Limb (tissue), 2 donors: ENCODE measurements around the gene ARHGEF10L.

Experiments used
- DNase-seq, 2 donors: peaks; one replicate each; pipeline ENCODE4 v3.0.0-alpha.2; 2016; ENCODE audit errors: extremely low spot score in 2 of 2

The ARHGEF10L gene

DNA sequence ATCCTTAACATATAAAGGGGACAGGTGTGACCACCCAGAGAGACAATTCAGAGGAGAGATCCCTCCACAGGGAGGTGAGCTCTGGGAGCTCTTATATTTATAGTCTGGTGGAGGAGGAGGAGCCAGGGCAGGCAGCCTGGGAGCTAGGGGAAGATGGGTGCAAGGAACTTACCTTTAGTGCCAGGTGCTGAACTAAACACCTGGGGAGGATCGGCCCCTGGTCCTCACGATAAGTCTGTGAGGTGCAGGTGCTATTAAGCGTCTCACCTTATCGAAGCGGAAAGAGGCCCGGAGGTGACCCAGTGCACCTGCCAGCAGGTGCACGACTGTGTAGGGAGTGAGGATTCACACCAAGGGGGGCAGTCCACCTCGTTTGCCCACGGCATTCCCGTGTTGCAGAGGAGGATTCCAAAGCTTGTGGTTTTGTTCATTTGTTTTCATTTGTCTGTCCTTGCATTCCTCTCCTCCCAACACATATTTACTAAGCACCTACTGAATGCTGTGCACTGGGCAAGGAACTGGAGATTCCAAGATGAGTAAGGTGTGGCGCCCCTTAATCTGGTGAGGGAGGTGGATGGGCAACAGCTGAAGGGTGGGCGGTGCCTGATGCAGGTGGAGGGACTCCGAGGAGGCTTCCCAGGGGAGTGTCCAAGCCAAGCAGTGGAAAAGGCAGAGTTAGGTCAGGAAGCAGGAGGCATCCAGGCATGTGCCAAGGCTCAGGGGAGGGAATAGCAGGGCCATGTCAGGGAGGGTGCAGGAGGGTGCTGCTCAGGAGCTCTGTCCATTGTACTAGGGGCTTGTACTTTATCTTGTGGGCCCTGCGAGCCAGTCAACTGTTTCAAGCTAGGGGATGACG, 11.5 kb downstream of the ARHGEF10L start:
- no peak for DNase-seq

DNA sequence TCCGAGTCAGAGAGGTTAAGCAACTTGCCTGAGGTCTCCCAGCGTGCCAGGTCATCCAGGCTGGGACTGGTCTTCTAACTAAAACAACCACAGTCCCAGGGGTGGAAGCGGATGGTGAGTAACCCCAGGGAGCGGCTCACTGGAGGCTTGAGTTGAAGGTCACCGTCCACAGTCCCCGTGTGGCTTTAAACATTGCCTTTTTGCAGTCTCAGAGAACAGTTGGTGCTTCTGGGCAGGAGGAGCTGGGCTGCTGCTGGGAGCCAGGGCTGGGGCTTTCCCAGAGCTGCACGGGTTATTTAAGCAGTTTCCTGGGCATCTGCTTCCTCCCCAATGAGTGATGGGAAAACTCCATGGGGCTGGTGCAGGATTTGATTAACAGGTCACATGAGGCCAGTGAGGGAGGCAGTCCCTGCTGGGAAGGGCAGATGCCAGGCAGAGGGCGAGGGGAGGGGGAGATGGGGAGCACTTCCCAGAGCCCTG, 12.3 kb downstream of the ARHGEF10L start:
- DNase-seq: no peak

DNA sequence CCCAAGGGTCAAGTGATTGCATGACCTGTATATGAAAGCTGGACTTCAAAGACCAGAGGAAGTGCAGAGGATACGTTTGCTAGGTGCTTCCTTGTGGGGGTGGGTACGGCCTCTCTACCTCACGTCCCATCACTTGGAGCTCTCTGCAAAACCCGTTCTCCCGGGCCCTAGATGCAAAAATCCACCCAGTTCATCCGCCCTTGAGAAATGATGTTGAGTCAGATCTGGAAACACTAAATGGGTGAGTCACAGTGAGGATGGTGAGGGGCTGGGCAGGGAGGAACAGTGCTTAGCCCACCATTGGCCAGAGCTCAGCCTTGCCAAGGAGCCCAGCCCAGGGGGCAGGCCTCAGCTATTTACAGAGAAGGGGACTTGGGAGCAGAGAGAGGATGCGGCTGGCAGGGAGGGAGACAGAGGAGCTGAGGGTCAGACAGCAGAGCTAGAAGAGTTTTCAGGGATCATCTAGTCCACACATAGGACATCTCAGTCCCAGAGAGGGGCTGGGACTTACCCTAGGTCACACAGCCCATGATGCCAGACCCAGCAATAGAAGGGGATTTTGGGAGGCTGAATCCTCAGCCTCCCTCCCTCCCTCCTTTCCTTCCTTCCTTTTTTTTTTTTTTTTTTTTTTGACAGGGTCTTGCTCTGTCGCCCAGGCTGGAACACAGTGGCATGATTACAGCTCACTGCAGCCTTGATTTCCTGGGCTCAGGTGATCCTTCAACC, 14.6 kb downstream of the ARHGEF10L start:
- DNase-seq: no peak

DNA sequence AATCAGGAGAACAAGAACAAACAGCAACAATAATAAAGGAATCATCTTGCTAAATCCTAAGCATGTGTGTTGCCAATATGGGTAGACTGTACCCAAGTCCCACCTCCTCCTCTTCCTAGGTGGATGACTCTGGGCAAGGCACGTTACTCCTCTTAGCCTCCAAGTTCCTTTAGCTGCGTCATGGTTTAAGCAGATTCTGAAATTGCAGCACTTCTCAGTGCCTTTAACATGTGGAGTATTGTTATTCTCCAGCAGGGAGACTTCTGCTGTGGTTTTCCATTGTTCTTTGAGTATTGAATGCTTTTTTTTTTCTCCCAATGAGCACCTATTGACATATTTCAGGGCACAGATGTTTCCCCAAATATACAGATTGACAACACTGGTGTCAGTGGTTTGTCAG, 15.5 kb downstream of the ARHGEF10L start:
- DNase-seq: no peak

DNA sequence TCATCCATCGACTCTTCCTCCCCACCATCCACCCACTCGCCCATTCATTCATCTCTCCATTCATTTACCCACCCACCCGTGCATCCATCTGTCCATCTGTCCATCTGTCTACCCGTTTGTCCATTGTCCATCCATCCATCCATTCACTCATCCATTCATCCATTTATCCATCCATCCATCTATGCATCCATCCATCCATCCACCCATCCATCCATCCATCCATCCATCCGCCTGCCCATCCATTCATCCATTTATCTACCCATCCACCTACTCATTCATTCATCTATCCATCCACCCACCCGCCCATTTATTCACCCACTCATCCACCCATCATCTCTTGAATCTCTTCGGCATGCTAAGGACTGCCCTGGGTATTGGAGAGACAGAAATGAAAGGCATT, 18.5 kb downstream of the ARHGEF10L start:
- DNase-seq: no peak

DNA sequence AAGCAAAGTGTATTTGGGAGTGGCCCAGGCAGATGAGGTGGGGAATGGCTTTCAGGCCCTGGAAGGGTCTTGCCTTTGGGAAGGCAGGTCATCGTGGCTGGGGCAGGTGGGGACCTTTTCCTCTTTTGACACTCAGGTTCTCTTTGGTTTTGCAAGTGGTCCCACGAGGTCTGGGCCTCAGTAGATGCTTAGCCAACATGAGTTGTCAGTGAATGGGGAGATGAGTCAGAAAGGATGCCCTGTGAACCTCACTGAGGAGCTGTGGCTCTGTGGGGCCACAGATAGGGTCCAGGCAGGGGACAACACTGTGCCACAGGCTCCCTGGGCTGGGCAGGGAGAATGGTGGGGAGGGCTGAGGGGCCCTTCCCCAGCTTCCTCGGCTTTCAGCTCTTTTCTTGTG, 19.0 kb downstream of the ARHGEF10L start:
- no peak for DNase-seq

DNA sequence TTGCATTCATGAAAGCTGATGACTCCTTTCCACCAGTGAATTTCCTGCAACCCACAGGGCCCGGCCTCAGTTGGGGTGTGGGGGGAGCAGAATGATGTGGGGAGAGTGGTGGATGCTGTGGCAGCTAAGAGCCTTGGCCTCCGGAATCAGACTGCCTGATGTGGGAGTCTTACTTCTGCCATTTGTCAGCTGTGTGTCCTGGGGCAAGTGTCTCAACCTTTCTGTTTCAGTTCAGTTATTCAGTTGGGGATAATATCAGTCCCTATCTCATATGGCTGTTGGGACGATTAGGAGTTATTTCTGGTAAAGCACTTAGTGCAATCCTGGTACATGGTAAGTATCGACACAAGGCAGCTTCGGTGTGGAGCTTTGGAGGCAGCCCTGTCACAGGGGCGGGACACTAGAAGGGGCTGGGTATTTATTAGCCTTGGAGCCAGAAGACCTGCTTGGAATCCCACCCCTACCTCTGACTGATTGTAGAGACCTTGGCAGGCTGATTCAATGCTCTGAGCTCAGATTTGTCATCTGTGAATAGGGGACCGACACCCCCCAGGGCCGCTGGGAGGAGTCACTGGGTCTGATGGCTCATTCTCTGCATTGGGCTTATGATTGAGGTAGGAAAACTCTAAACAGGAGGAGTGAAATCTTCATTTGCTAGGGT, 19.6 kb downstream of the ARHGEF10L start:
- no peak for DNase-seq

DNA sequence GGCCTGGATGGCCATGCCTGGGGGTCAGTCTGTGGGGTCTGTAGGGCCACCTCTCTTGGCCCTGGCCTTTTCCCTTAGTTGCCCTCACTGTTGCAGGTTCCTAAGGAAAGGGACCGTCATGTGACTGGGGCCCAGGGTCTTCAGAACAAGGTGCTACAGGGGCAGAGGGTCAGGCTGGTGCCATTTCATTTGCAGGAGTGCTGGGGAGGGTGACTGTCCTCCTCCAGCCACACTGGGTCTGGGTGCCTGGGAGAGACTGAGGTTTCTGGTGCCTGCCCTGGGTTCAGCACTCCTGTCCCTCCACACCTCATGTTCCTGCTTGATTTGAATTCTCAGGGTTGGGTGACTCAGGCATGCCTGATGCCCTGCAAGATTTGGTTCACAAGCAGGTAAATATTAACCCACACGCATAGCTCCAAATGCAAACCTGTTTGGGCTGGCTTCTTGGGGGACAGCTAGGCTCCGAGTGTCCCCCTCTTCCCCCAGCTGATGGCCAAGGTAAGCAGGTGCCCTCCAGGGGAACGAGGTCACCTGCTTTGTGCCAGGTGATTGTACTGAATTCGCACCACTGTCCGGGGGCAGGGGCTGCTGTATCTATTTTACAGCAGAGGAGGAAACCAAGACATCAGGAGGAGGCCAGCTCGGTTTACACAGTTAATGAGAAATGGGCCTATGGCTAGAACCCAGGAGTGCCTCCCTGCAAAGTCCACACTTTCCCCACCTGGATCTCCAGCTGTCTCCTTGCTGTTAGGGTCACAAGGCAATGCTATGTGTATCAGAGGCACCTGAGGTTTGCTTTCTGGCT, 20.3 kb downstream of the ARHGEF10L start:
- DNase-seq: no peak

DNA sequence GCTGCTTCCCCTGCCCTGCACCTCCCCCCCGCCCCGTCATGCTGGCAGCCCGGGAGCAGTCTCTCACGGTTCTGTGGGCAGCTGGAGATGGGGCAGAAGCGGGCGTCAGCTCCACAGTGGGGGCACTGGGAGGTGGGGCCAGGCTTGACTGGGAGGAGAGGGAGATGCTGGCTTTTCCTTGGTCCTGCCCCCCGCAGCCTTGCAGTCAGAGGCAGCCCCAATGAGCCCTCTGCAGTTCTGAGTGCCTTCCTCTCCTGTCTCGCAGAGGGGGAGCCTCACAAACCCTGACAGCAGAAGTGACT, 21.7 kb downstream of the ARHGEF10L start:
- no peak for DNase-seq

DNA sequence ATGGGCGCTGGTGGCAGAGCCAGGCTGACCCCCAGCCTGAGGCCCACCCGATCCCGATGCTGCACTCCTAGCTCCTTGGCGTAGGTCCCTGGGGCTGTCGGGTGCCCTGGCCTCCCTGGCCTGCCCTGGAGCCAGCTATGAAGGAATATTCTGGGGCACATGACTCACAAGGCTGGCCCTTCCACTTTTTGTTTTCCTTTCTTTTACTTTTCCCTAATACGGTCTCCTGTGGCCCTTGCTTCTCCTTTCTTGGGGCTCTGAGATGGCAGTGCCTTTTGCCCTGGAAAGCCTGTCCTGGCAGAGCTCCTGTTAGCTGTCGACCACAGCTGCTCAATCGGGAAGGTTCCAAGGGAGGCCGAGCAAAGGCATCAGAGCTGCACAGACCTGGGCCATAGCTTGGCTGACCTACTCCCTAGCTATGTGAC, 22.1 kb downstream of the ARHGEF10L start:
- no peak for DNase-seq

DNA sequence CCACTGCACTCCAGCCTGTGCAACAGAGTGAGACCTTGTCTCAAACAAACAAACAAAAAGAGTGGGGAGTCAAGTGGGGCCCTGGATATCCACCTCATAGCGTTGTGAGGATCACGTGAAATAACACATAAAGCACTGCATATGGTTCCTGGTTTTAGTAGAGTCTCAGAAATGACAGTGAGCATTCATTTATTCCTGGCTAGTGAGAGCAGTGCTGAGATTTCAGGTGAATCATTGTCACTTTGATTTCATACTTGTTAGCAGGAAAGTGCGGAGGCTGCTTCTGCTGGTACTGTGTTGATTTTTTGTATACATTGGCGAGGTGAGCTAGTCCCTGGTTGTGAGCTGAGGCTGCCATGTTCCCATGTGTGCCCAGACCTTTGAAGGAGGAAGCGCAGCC, 22.9 kb downstream of the ARHGEF10L start:
- no peak for DNase-seq

DNA sequence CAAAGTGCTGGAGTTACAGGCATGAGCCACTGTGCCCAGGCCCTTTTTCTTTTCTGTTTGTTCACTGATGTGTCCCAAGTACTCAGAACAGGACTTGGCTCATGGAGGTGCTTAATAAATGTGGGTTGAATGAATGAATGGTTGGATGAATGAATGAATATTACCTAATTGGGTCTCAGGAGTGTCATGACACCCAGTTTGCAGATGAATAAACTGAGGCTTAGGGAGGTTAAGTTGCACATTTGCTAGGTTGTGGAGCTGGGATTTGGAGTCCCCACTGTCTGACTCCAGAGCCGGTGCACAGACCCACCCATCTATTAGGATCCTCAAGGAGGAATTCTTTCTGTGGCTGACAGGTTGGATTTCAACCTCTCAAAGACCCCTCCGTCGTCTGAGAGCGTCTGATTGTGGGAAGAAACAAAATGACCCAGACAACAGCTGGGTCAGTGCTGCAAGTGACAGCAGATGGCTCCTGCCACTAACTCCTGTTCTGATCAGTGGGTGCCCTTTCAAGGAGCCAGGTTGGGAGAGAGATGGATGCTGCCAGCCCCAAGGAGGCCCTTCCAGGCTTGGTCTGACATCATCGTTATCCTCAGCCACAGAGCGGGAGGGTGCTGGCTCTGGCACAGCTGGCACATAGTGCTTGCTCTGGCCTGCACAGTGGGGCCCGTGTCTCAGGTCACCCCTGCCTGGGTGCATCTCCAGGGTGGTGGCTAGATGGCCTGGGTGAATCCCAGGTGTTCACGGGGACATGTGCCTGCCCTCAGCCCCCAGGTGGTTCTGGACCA, 24.2 kb downstream of the ARHGEF10L start:
- no peak for DNase-seq

DNA sequence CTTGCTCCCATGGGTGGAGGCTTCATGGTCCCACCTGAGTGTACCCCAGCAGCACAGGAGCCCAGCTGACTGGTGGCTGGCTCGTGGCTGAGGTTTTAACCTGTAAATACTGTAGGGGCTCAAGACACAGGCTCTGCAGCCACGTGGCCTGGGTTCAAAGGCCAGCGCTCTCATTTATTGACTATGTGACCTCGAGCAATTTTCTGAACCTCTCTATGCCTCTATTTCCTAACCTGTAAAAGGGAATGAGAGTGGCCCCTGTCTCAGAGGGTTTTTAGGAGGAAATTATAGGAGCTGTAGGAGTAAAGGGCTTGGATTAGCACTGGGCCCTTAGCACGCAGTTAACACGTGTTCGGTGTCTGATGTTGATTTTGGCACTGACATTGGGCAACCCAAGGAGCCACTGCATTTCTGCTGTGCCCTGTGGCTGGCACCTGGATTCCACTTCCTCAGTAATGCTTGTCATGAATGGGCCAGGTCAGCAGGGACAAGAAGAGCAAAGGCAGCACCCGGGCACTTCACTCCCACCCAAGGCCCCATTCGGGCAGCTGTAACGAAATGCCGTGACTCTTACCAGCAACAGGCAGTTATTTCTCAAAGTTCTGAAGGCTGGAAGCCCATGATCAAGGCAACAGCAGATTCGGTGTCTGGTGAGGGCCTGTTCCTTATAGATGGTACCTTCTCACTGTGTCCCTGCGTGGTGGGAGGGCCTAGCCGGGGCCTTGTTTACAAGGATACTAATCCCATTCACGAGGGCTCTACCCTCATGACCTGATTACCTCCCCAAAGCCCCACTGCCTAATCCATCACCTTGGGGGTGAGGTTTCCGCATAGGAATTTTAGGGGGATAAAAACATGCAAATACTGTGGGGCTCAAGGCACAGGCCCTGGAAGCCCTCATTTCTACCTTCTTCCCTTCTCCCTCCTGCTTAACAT, 25.2 kb downstream of the ARHGEF10L start:
- no peak for DNase-seq

DNA sequence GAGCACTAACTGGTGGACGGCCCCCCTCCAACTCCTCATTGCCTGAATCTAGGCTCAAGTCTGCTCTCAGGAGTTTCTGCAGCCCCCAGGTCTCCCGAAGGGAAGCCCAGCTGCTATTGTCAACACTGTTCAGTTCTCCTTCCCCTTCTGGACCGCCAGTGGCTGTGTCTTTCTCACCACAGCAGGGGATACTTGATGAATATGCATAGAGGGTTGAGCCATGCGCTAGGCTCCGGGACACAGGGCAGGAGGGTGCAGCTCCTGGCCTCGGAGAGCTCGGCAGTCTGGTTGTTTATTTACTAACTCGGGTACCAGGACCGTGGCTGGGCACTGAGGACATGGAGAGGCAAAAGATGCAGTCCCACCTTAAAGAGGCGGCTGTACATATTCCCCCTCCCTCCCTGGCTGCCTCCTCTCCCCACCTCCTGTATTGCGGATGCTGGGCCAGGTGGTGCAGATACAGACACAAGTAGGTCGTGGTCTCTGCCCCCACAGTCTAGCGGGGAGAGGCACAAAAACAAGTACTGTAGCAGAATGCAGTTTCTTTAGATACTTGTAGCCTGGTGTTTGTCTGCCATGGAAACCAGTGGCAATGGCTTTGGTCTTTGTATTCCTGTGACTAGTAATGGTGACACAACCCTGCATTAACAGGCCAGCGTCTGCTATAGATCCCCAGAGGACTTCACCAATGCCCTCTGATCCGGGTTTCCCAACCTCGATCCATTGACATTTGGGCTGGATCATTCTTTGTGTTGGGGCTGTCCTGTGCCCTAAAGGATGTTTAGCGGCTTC, 26.2 kb downstream of the ARHGEF10L start:
- DNase-seq: no peak

DNA sequence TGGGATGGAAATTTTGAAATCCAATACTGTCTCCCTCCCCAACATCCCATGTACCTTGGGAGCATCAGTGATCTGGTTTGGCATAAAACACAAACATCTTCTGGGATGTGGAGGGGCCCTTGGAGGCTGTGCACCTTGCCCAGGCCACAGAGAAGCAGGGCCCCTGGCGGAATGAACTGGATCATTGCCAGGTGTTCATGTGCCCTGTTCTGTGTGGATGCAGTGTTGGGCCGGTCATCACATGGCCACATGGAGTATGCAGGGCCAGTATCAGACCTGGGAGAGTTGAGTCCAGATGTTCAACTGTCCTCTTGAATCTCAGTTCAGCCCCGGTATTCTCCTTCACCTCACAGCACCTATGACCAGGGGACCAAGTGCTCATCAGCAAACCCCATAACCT, 26.9 kb downstream of the ARHGEF10L start:
- DNase-seq: no peak

DNA sequence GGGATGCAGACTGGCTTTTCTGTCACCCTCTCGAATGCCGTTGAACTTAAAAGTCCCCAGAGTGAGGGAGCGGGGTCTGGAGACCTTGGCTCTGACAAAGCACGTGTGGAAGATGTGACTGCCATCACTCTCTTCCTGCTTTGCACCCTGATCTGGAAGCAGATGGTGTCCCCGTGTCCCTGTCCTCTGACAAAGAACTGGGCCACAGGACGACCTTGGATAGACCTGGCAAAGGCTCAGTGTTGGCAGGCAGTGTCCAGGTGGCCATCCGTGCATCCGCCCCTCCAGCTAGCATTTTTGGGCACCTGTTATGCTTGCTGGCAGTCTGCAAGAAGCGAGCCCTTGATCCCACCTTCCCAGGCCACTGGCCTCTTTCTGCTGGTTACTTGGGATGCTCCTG, 27.4 kb downstream of the ARHGEF10L start:
- DNase-seq: no peak

DNA sequence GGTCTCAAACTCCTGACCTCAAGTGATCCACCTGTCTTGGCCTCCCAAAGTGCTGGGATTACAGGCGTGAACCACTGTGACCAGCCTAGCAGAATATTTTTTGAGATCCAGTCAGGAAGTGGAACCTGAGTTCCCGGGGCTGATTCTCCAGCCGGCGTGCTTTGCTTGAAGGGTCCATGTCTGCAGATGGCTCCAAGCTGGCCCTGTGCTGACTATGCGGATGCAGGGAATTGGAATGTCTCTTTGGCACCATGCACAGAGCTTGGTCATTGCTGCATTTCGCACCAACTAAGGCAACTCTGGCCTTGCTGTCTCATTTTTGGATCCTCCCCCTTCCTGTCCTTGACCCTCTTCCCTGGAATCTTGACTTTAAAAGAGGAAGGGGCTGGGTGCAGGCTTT, 28.1 kb downstream of the ARHGEF10L start:
- DNase-seq: no peak

DNA sequence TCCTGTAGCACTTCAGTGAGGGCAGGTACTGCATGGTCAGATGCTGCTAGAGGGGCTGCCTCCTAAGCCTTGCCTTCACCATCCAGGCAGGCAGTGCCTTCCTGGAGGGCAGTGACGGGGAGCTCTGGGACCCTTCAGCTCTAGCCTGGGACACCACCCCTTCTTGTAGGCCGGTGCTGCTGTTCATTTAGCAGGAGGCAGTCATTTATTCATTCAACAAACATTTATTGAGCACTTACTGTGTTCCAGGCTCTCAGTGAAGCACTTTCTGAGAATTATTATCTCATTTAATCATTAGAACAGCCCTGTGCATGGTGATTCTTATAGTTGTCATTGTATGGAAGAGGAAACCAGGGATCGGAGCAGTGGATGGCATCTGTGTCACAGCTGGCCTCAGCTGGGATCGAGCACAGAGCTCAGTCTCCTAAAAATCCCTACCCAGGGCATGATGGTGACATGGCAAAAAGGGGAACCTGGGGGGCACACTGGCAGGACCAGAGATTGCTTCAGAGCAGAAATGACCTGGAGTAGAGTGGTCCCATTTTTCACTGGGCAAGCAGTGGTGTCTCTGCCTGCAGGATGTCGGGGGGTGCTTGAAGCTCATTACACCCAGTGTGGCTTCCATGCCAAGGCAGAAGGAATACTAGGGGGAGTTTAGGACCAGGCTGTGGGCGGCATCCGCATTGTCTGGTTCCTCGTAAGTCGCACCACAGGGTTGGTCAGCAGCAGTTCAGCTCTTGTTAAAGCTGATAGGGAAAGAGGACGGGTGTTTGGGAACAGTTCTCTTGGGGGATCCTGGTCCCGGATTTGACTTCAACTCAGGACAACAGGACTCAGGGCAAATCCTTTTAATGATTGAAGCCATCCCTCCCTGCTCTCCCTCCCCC, 28.8 kb downstream of the ARHGEF10L start:
- DNase-seq: no peak
